Activated T-cell treated with anti-CD3 and anti-CD28 coated beads for 1 hour (primary cell): ENCODE results near the gene NRG3.

Experiments
- DNase-seq: peaks from one replicate; pipeline ENCODE4 v3.0.0-alpha.2; 2020; ENCODE audit warnings: low read depth

NRG3 gene

DNA sequence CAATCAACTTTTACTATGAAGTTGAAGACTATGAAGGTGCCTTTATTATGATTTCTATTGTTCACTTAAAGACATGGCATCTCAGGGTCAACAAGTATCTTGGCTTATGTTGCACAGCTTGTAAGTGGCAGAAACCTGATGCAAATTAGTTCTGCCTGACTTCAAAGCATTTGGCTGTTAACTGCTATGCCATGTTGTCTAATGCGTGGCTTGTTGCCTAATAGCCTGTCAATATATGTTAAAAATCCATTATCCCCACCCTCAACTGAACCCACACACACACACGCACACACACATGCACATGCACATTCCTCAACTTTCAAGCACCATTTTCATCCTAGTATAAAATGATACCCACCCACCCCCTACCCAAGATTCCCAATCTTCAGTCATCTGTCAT is 217.1 kb downstream of the NRG3 start:
- no peak for DNase-seq

GRCh38 chr10:82124713-82125112 is 249.7 kb downstream of the NRG3 start:
- DNase-seq = no peak

DNA sequence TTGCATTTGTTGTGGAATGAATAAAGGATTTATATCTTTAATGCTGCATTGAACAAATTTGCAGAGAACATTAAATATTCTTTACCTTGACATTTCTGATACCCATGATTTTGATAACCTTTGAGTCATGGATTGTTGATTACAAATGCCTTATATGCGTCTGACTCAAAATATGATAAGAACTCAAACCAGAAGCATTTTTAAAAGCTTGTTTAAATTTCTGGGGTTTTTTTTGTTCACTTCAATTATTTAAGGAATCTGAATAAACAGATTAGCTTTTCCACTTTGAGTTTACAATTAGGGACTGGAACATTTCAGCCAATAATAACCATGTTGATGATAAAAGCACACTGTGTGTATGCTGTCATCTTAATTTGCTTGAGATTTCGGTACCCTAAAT is 253.5 kb downstream of the NRG3 start:
- no peak for DNase-seq

GRCh38 chr10:82136103-82136502 is 261.1 kb downstream of the NRG3 start:
- DNase-seq = no peak

DNA sequence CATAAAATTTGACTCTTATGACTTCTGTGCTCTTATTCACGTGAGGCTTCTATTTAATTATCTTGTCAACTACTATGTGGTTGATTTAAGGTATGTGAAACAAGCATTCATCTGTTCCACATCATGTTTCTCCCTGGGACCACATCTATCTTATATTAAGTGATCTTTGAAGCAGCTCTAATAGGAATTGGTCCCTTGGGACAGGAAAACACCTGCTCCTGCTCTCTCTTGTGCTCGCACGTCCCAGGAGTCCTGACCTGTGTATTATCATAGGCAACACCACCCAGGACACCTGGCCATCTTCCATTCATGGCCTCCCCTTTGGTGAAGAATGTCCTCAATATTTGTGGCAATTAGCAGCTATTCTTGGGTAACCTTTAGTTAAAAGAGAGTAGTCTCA is 269.2 kb downstream of the NRG3 start:
- DNase-seq = no peak

- no peak for DNase-seq
Observed at GRCh38 chr10:82148764-82149163, 273.8 kb downstream of the NRG3 start.

DNA sequence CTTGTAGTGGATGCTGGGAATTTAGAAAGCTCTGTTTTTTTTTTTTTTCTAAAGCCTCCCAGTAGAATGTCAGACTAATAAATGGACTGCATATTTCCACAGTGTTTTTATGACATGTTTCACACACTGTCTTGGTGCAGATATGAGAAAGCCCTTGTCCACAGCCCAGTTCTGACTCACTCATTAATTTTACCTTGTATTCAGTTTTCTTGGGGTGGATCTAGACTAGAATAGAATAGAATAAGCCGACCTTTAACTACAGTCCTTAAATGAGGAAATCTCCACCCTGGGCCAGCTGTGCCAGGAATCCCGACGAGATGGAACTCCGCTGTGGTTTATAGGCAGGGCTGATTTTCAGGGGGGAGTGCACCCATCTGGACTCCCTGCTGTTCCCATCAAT is 274.7 kb downstream of the NRG3 start:
- DNase-seq = no peak

GRCh38 chr10:82150123-82150900 is 275.3 kb downstream of the NRG3 start:
- DNase-seq = no peak

DNA sequence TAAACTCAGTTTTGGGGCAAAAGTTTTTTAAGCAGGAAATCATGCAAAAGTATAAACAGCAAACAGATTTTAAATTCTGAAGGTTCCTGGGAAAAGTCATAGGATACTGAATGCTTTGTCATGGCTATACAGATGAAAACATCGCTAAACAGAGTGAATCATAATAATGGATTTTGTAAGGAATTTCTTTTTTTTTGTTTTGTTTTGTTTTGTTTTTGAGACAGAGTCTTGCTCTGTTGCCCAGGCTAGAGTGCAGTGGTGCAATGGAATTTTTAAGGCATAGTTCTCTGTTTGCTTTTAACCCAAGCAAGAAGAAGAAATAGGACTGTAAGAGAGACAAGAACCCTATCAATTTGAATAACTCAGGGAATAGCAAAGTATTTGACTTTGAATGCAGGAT is 285.3 kb downstream of the NRG3 start:
- DNase-seq = no peak

GRCh38 chr10:82161264-82161663 is 286.3 kb downstream of the NRG3 start:
- DNase-seq = no peak

GRCh38 chr10:82162549-82163195 is 287.7 kb downstream of the NRG3 start:
- DNase-seq = no peak

- no peak for DNase-seq
Observed at GRCh38 chr10:82171899-82172298, 296.9 kb downstream of the NRG3 start.

- DNase-seq = no peak
Observed at GRCh38 chr10:82176587-82176986, 301.6 kb downstream of the NRG3 start.

GRCh38 chr10:82190432-82191260 is 315.7 kb downstream of the NRG3 start:
- no peak for DNase-seq

- DNase-seq = no peak
Observed at GRCh38 chr10:82191653-82192052, 316.7 kb downstream of the NRG3 start.

- no peak for DNase-seq
Observed at GRCh38 chr10:82192665-82193064, 317.7 kb downstream of the NRG3 start.

DNA sequence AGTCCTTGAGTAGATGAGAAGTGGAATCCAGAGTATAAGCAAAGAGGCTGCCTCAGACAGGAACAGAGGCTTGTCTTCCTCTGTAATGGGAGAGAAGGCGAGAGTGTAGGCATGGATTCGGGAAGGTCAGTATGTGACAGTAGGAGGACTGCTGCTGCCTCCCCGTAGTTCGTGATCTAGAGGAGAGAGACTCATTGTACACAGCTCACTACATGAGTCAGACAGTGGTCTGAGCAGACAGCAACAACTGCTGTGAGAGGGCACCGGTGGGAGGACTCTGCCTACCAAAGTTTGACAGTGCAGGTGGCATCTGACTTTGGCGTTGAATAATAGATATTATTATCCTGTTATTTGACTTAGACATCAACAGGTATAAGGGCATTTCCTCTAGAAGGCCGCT is 319.4 kb downstream of the NRG3 start:
- DNase-seq = no peak

GRCh38 chr10:82206831-82207230 is 331.8 kb downstream of the NRG3 start:
- no peak for DNase-seq

- DNase-seq = no peak
Observed at GRCh38 chr10:82208726-82209125, 333.7 kb downstream of the NRG3 start.

GRCh38 chr10:82210331-82210730 is 335.3 kb downstream of the NRG3 start:
- DNase-seq = no peak

- DNase-seq = no peak
Observed at GRCh38 chr10:82211346-82211745, 336.4 kb downstream of the NRG3 start.

- DNase-seq = no peak
Observed at GRCh38 chr10:82212753-82213152, 337.8 kb downstream of the NRG3 start.

DNA sequence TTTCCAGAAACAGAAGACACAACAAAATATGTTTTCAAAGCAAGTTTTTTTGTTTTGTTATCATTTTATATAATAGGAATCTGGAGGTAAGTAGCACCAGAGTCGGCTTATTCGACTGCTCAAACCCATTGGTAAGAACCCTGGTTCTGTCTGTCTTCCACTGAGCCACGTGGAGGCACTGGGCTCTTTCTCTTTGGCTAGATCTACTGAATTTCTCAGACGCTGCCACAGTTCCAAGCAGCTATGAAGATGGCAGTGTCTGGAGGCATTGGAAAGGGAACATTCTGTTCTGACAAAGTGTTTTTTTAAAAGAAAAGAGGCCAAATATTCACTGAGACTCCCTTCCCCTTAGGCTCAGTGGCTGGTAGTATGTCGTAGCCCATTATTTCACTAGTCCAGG is 338.8 kb downstream of the NRG3 start:
- no peak for DNase-seq
